ENCODE measurements around the gene PDIA5.
"Not testable (repeated sequence)": the region's sequence is repeated elsewhere in the genome, so short reads cannot be mapped to it uniquely, and the experiment has no call there.

The PDIA5 gene

DNA sequence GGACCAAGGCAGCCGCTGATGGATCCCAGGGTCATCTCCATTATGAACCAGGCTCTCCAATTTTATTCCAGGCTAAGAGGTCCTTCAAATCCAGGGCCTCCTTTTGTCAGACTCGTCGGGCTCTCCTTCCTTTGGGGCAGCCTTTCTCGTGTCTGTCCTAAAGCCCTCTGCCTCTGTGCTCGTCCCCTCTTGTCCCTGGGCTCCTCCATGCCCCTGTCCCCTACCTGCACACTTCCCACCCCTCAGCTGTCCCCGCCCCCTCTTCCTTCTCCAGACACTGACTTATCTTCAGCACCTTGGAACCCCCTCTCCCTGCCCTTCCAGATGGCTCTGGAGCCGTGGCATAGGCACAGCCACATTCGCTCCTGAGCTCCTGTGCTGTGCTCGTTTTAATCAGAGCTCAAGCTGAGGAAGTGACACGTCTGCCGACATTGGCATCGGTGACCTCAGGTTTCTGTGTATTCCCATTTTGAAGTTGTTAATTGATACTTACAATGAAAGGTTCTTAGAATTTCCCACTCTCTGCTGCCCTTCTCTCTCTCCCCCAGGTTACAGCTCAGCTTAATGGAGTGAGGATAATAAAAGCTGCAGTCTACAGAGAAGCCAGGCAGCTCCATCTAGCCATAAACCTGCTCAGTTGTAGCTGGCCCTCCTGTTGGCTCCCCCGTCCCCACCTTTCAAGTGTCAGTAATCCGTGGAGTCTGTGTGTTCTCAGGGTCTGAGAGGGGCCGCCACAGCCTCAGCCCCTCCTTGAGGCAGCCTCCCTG is 83.8 kb downstream of the PDIA5 start:
- TF ChIP-seq, protein P1, sequence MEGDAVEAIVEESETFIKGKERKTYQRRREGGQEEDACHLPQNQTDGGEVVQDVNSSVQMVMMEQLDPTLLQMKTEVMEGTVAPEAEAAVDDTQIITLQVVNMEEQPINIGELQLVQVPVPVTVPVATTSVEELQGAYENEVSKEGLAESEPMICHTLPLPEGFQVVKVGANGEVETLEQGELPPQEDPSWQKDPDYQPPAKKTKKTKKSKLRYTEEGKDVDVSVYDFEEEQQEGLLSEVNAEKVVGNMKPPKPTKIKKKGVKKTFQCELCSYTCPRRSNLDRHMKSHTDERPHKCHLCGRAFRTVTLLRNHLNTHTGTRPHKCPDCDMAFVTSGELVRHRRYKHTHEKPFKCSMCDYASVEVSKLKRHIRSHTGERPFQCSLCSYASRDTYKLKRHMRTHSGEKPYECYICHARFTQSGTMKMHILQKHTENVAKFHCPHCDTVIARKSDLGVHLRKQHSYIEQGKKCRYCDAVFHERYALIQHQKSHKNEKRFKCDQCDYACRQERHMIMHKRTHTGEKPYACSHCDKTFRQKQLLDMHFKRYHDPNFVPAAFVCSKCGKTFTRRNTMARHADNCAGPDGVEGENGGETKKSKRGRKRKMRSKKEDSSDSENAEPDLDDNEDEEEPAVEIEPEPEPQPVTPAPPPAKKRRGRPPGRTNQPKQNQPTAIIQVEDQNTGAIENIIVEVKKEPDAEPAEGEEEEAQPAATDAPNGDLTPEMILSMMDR (IDR thresholded peaks at IDR 0.05; ENCODE audit: low read depth, low read length): no peak
- DNase-seq (ENCODE audit: extremely low read depth, low read depth): no peak

- TF ChIP-seq, protein P1 (IDR thresholded peaks at IDR 0.05; ENCODE audit: low read depth, low read length): no peak
- no peak for DNase-seq (ENCODE audit: extremely low read depth, low read depth)
Measured at GRCh38 chr3:123151251-123151705, 84.5 kb downstream of the PDIA5 start.

- DNase-seq (ENCODE audit: extremely low read depth, low read depth): not testable (repeated sequence)
Measured at GRCh38 chr3:123151853-123152420, 85.1 kb downstream of the PDIA5 start.

- TF ChIP-seq, protein P1 (IDR thresholded peaks at IDR 0.05; ENCODE audit: low read depth, low read length): no peak
- no peak for DNase-seq (ENCODE audit: extremely low read depth, low read depth)
Measured at GRCh38 chr3:123152687-123153086, 85.9 kb downstream of the PDIA5 start.

- DNase-seq (ENCODE audit: extremely low read depth, low read depth): no peak
Measured at GRCh38 chr3:123153125-123154019, 86.5 kb downstream of the PDIA5 start.

DNA sequence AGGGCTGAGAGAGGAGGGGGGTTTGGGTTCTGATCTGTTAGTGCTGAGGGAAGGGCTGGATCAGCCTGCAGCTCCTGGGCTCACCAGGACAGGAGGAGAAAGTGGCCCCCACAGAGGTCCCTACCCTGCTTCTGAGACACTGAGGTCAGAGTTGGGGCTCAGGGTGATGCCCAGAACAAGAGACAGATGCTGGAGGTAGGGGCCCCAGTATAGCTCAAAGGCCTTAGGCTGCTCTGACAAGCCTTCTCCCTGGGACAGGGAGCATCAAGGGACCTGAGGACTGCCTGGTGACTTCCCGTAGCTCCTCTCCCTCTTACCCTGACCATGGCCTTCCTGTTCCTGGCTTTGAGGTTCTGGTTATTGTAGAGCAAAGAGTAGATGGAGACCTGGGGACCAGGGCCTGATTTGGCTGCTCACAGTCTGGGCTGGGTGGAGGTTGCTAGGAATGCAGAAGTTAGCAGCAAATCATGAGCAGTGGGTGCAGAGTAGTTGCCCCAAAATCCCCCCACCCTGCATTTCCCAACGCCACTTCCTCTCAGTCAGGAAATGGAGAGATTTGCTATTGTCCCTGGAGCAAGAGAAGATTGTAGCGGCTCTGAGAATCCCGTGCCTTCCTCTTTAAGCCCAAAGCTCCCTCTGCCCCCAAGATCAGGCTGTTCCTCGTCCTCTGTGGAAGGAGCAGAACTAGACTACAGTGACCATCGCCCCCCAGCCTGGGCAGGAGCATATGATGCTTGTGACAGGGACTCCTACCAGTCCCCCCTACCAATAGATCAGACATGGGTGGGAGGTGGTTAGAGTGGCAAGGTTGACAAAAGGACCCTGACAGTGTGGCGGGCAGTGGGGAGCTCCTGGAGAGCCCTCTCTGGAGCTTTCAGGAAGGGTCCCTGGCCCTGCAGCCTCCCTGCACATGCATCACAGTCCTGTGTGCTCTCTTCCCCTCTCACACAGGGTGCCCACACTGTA is 87.5 kb downstream of the PDIA5 start:
- TF ChIP-seq, protein P1 (IDR thresholded peaks at IDR 0.05; ENCODE audit: low read depth, low read length): no peak

More at GRCh38 chr3:123153125-123154019, 86.5 kb downstream of the PDIA5 start:
- TF ChIP-seq, protein P1 (IDR thresholded peaks at IDR 0.05; ENCODE audit: low read depth, low read length): no peak

More for the DNA sequence above, 87.5 kb downstream of the PDIA5 start:
- no peak for DNase-seq (ENCODE audit: extremely low read depth, low read depth)
